ENCODE results near the gene KLHDC7B. TPM values are rescaled to one million over a fixed set of nuclear protein-coding genes. Genes with fewer than 3 reads are reported as not detected.
"Not testable (repeated sequence)": the region's sequence is repeated elsewhere in the genome, so short reads cannot be mapped to it uniquely, and the experiment has no call there.

The KLHDC7B gene
- total RNA-seq, 1 experiment from 2014 or later: 1.6 TPM

DNA sequence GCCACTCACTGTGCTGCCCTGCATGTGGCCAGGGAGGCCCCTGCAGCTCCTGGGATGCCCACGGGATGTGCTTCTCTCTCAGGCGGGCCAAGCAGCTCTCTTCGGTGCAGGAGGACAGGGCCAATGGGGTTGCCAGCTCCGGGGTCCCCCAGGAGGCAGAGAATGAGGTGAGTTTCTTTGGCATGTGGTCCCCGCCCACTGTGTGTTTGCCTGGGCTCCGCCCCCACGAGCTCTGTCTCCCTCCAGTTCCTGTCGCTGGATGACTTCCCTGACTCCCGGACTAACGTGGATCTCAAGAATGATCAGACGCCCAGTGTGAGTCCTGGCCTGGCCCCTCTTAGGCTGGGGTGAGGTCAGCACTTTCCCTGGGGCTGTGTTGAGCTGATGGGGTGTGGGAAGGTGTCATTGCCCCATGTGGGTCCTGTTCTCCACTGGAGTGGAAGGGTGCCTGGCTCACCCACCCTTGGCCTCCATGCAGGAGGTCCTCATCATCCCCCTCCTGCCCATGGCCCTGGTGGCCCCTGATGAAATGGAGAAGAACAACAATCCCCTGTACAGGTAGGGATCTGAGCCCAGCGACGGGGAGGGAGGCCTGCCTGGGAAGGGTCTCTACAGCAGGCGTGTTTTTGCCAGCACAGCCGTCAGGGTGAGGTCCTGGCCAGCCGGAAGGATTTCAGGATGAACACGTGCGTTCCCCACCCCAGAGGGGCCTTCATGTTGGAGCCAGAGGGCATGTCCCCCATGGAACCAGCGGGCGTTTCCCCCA, 28.0 kb upstream of the KLHDC7B start:
- Histone ChIP-seq H3K36me3 (ENCODE audit: insufficient read depth, low read length, poor library complexity, severe bottlenecking) (peaks cover 53% of the 10 kb centered on the region), H3K9me3 (ENCODE audit: low read depth, low read length, poor library complexity, severe bottlenecking) (no peaks in the 10 kb centered on the region), H3K4me3 (ENCODE audit: low read depth, low read length, poor library complexity, severe bottlenecking) (no peak overlapping the region), H3K27me3 (replicated peaks; ENCODE audit: insufficient read depth, low read depth, low read length, poor library complexity) (no peaks in the 10 kb centered on the region), H3K4me1 (ENCODE audit: insufficient read depth, low read length, poor library complexity, severe bottlenecking) (no peaks in the 10 kb centered on the region), H3K27ac (ENCODE audit: low read depth, low read length, poor library complexity, severe bottlenecking) (no peak overlapping the region)
- intact Hi-C loops (cut with micrococcal nuclease; ENCODE audit: unreplicated experiment): no loop called here
- POLR2A ChIA-PET (ENCODE audit: low non-redundant PET): interaction anchor here (0.6 kb wide), 1 partner anchor 185 kb away, joined by 4 read pairs; no protein-coding TSS in a partner anchor
- no peak for TF ChIP-seq EZH2 (IDR thresholded peaks at IDR 0.05; ENCODE audit: borderline replicate concordance, low read depth, low read length, poor library complexity, severe bottlenecking)
- TF ChIP-seq CTCF (conservative IDR thresholded peaks at IDR 0.05; ENCODE audit: low read depth, low read length): no peak
- CTCF ChIA-PET: no interaction called here
- DNase-seq (ENCODE audit: low spot score): no peak
- BruUV-seq (replicated peaks): no TSS peak

- DNase-seq (ENCODE audit: low spot score): no peak
- peaks cover 60% of the 10 kb centered on the region for H3K36me3 ChIP-seq (ENCODE audit: insufficient read depth, low read length, poor library complexity, severe bottlenecking)
- no peaks in the 10 kb centered on the region for H3K4me1 ChIP-seq (ENCODE audit: insufficient read depth, low read length, poor library complexity, severe bottlenecking)
- H3K27ac ChIP-seq (ENCODE audit: low read depth, low read length, poor library complexity, severe bottlenecking): no peak overlapping the region
- H3K9me3 ChIP-seq (ENCODE audit: low read depth, low read length, poor library complexity, severe bottlenecking): no peaks in the 10 kb centered on the region
- no peak for TF ChIP-seq CTCF (conservative IDR thresholded peaks at IDR 0.05; ENCODE audit: low read depth, low read length)
- TF ChIP-seq EZH2 (IDR thresholded peaks at IDR 0.05; ENCODE audit: borderline replicate concordance, low read depth, low read length, poor library complexity, severe bottlenecking): no peak
- ChIA-PET POLR2A (ENCODE audit: low non-redundant PET) (no interaction called here), CTCF (no interaction called here)
- no peaks in the 10 kb centered on the region for H3K27me3 ChIP-seq (replicated peaks; ENCODE audit: insufficient read depth, low read depth, low read length, poor library complexity)
- no peak overlapping the region for H3K4me3 ChIP-seq (ENCODE audit: low read depth, low read length, poor library complexity, severe bottlenecking)
- intact Hi-C loops (cut with micrococcal nuclease; ENCODE audit: unreplicated experiment): no loop called here
- BruUV-seq (replicated peaks): no TSS peak
Observed at GRCh38 chr22:50518606-50519005, 27.1 kb upstream of the KLHDC7B start.

GRCh38 chr22:50519151-50519550, 26.5 kb upstream of the KLHDC7B start:
- H3K4me3 ChIP-seq (ENCODE audit: low read depth, low read length, poor library complexity, severe bottlenecking): no peak overlapping the region
- H3K27ac ChIP-seq (ENCODE audit: low read depth, low read length, poor library complexity, severe bottlenecking): no peak overlapping the region
- H3K27me3 ChIP-seq (replicated peaks; ENCODE audit: insufficient read depth, low read depth, low read length, poor library complexity): no peaks in the 10 kb centered on the region
- TF ChIP-seq CTCF (conservative IDR thresholded peaks at IDR 0.05; ENCODE audit: low read depth, low read length) (no peak), EZH2 (IDR thresholded peaks at IDR 0.05; ENCODE audit: borderline replicate concordance, low read depth, low read length, poor library complexity, severe bottlenecking) (no peak)
- peaks cover 66% of the 10 kb centered on the region for H3K36me3 ChIP-seq (ENCODE audit: insufficient read depth, low read length, poor library complexity, severe bottlenecking)
- intact Hi-C loops (cut with micrococcal nuclease; ENCODE audit: unreplicated experiment): no loop called here
- BruUV-seq (replicated peaks): no TSS peak
- CTCF ChIA-PET: no interaction called here
- peaks cover under 1% of the 10 kb centered on the region for H3K4me1 ChIP-seq (ENCODE audit: insufficient read depth, low read length, poor library complexity, severe bottlenecking)
- H3K9me3 ChIP-seq (ENCODE audit: low read depth, low read length, poor library complexity, severe bottlenecking): no peaks in the 10 kb centered on the region
- DNase-seq (ENCODE audit: low spot score): no peak
- POLR2A ChIA-PET (ENCODE audit: low non-redundant PET): no interaction called here

DNA sequence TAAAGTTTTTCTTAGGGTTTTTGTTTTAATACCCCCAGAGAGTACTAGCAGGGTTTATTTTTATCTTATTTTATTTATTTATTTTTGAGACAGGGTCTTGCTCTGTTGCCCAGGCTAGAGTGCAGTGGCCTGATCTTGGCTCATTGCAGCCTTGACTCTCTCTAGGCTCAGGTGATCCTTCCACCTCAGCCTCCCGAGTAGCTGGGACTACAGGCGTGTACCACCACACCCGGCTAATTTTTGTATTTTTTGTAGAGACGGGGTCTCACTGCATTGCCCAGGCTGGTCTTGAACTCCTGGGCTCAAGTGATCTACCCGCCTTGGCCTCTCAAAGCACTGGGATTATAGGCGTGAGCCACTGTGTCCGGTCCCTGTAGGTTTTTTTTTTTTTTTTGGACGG, 25.5 kb upstream of the KLHDC7B start:
- H3K4me1 ChIP-seq (ENCODE audit: insufficient read depth, low read length, poor library complexity, severe bottlenecking); H3K4me3 ChIP-seq (ENCODE audit: low read depth, low read length, poor library complexity, severe bottlenecking); intact Hi-C loops (cut with micrococcal nuclease; ENCODE audit: unreplicated experiment); H3K9me3 ChIP-seq (ENCODE audit: low read depth, low read length, poor library complexity, severe bottlenecking); DNase-seq (ENCODE audit: low spot score); BruUV-seq (replicated peaks); H3K27me3 ChIP-seq (replicated peaks; ENCODE audit: insufficient read depth, low read depth, low read length, poor library complexity); H3K27ac ChIP-seq (ENCODE audit: low read depth, low read length, poor library complexity, severe bottlenecking); POLR2A ChIA-PET (ENCODE audit: low non-redundant PET); CTCF ChIA-PET: not testable (repeated sequence)
- H3K36me3 ChIP-seq (ENCODE audit: insufficient read depth, low read length, poor library complexity, severe bottlenecking): peaks cover 72% of the 10 kb centered on the region

Data from A673 (cell line).